Glutamatergic neuron (in vitro differentiated cells): ENCODE measurements around the gene NCKIPSD. TPM values are rescaled to one million over a fixed set of nuclear protein-coding genes. Genes with fewer than 3 reads are reported as not detected.
"Not testable (repeated sequence)": the region's sequence is repeated elsewhere in the genome, so short reads cannot be mapped to it uniquely, and the experiment has no call there.

Source experiments
- DNase-seq: peaks from one replicate; pipeline ENCODE4 v3.0.0; 2022
- H3K27ac Mint-ChIP-seq: one replicate; pipeline ENCODE4 v1.8.0; 2020; ENCODE audit warnings: mild to moderate bottlenecking, mixed read lengths, inconsistent platforms; ENCODE audit not compliant: unreplicated experiment
- H3K27me3 Mint-ChIP-seq: one replicate; pipeline ENCODE4 v1.8.0; 2020; ENCODE audit warnings: mild to moderate bottlenecking, moderate library complexity, mixed read lengths, inconsistent platforms; ENCODE audit not compliant: unreplicated experiment
- H3K36me3 Mint-ChIP-seq: one replicate; pipeline ENCODE4 v1.8.0; 2020; ENCODE audit warnings: mild to moderate bottlenecking, mixed read lengths, inconsistent platforms; ENCODE audit not compliant: unreplicated experiment
- H3K4me1 Mint-ChIP-seq: one replicate; pipeline ENCODE4 v1.8.0; 2020; ENCODE audit warnings: mild to moderate bottlenecking, low read depth, mixed read lengths, inconsistent platforms; ENCODE audit not compliant: unreplicated experiment
- H3K4me3 Mint-ChIP-seq: one replicate; pipeline ENCODE4 v1.8.0; 2020; ENCODE audit warnings: mild to moderate bottlenecking, mixed read lengths, inconsistent platforms; ENCODE audit not compliant: unreplicated experiment
- H3K9me3 Mint-ChIP-seq: one replicate; pipeline ENCODE4 v1.8.0; 2020; ENCODE audit warnings: mild to moderate bottlenecking, moderate library complexity, mixed read lengths, inconsistent platforms; ENCODE audit not compliant: unreplicated experiment
- long read RNA-seq: library from polyadenylated mRNA; unstranded; transcript quantifications from one replicate; pipeline ENCODE4 v2.0.0, GENCODE V29; 2020; ENCODE audit not compliant: unreplicated experiment
- total RNA-seq: library from RNA; stranded (reverse); fragmentation: NEBNext Ultra II Directional; extraction: Animal tissue kit (Norgen Biotek cat#: 25700); gene quantifications from one replicate; pipeline ENCODE4 v1.2.1, GENCODE V29; 2021; ENCODE audit not compliant: unreplicated experiment
- TF ChIP-seq, protein P1 (sequence below): fragments of 200-600 bp; sonication (generic); IDR thresholded peaks from one replicate; pipeline ENCODE4 v1.5.0; 2021; ENCODE audit not compliant: partially characterized antibody, unreplicated experiment

The NCKIPSD gene
- total RNA-seq, result 35.5 TPM
- long read RNA-seq, partial matches to known transcripts, result 2 of 6 reads
- long read RNA-seq, other reads (novel, unspliced or antisense), result 1 of 6 reads

DNA sequence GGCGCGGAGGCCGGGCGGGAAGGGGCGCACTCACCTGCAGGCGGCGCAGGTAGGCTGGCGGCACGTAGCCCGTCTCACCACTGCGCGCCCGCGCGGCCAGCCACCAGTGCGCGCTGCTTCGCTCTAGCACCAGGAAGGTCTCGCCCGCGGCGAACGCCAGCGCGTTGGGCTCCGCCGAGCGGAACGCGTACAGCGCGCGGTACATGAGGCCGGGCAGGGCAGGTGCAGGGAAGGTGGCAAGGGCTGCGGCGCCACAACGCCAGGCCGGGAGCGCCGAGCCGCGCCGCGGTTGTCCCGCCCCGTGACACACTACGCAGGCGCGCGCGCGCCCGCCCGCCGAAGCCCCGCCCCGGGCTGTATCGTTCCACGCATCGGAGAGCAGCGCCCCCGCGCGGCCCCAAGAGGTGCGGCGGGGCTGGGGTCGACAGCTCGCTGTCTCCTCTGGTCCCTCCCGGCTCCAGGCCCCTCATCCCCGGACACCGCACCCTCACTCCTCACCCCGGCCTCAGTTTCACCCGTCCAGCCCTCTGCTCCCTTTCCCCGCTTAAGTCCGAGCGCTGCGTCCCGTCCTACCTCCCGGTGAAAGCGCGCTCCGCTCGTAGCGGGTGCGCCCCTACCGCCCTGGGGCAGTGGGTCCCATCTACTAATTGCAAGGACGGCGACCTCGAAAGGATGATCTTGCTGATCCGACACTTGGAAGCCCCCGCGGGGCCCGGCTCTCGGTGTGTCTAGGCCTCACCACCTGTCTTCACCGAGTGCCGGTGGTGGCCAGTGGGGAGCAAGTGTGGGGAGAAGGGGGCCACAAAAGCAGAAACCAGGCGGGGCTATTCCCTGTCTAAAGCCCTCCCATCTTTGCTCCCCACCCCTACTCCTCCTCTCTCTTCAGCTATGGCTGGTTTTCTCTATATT, at the start of gene NCKIPSD:
Gene NCKIPSD, minus strand, starts transcription at position 313 of the 909 bp plus-strand sequence. Its CDS starts 108 bp downstream, at position 205.
- H3K9me3 Mint-ChIP-seq, result peaks cover 7% of the 10 kb centered on the region
- TF ChIP-seq, protein P1, sequence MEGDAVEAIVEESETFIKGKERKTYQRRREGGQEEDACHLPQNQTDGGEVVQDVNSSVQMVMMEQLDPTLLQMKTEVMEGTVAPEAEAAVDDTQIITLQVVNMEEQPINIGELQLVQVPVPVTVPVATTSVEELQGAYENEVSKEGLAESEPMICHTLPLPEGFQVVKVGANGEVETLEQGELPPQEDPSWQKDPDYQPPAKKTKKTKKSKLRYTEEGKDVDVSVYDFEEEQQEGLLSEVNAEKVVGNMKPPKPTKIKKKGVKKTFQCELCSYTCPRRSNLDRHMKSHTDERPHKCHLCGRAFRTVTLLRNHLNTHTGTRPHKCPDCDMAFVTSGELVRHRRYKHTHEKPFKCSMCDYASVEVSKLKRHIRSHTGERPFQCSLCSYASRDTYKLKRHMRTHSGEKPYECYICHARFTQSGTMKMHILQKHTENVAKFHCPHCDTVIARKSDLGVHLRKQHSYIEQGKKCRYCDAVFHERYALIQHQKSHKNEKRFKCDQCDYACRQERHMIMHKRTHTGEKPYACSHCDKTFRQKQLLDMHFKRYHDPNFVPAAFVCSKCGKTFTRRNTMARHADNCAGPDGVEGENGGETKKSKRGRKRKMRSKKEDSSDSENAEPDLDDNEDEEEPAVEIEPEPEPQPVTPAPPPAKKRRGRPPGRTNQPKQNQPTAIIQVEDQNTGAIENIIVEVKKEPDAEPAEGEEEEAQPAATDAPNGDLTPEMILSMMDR, result peak; percentile 92
- H3K27ac Mint-ChIP-seq, result peak within 1 kb of the TSS; percentile 90
- peaks cover 13% of the 10 kb centered on the region for H3K4me1 Mint-ChIP-seq
- peak within 1 kb of the TSS; percentile 92 for H3K4me3 Mint-ChIP-seq
- peak; percentile 93 for DNase-seq
- peaks cover 5% of the 10 kb centered on the region for H3K36me3 Mint-ChIP-seq
- peaks cover 9% of the 10 kb centered on the region for H3K27me3 Mint-ChIP-seq

DNA sequence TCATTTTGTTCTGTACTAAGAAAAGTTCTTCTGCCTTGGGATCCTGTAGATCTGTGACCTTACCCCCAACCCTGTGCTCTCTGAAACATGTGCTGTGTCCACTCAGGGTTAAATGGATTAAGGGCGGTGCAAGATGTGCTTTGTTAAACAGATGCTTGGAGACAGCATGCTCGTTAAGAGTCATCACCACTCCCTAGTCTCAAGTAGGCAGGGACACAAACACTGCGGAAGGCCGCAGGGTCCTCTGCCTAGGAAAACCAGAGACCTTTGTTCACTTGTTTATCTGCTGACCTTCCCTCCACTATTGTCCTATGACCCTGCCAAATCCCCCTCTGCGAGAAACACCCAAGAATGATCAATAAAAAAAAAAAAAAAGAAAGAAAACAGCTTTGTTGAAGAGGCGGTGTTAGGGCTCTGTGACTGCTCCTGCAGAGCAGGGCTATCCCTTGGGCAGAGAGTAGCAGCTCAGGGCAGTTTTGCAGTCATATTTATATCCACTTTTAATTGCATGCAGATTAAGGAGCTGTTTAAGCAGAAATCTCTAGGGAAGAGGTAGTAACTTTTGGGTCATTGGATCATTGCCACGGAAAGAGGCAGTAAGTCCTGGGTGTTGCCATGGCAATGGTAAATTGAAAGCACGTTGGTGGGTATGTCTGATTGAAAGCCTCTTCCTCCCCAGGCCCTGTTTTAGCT, 49.5 kb upstream of the NCKIPSD start:
- not testable (repeated sequence) for H3K27me3 Mint-ChIP-seq, DNase-seq, H3K9me3 Mint-ChIP-seq, H3K36me3 Mint-ChIP-seq, H3K4me1 Mint-ChIP-seq
- peak overlapping the region; percentile 92 for H3K27ac Mint-ChIP-seq
- peak overlapping the region; percentile 57 for H3K4me3 Mint-ChIP-seq

DNA sequence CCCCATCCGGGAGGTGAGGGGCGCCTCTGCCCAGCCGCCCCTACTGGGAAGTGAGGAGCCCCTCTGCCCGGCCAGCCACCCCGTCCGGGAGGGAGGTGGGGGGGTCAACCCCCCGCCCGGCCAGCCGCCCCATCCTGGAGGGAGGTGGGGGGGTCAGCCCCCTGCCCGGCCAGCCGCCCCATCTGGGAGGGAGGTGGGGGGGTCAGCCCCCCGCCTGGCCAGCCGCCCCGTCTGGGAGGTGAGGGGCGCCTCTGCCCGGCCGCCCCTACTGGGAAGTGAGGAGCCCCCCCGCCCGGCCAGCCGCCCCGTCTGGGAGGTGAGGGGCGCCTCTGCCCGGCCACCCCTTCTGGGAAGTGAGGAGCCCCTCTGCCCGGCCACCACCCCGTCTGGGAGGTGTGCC, 48.8 kb upstream of the NCKIPSD start:
- not testable (repeated sequence) for H3K4me1 Mint-ChIP-seq, DNase-seq, H3K36me3 Mint-ChIP-seq, H3K27ac Mint-ChIP-seq, H3K4me3 Mint-ChIP-seq, H3K9me3 Mint-ChIP-seq, H3K27me3 Mint-ChIP-seq

DNA sequence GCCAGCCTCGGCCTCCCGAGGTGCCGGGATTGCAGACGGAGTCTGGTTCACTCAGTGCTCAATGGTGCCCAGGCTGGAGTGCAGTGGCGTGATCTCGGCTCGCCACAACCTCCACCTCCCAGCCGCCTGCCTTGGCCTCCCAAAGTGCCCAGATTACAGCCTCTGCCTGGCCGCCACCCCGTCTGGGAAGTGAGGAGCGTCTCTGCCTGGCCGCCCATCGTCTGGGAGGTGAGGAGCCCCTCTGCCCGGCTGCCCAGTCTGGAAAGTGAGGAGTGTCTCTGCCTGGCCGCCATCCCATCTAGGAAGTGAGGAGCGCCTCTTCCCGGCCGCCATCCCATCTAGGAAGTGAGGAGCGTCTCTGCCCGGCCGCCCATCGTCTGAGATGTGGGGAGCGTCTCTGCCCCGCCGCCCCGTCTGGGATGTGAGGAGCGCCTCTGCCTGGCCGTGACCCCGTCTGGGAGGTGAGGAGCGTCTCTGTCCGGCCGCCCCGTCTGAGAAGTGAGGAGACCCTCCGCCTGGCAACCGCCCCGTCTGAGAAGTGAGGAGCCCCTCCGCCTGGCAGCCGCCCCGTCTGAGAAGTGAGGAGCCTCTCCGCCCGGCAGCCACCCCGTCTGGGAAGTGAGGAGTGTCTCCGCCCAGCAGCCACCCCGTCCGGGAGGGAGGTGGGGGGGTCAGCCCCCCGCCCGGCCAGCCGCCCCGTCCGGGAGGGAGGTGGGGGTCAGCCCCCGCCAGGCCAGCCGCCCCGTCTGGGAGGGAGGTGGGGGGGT, 48.2 kb upstream of the NCKIPSD start:
- not testable (repeated sequence) for H3K27ac Mint-ChIP-seq, H3K36me3 Mint-ChIP-seq, H3K9me3 Mint-ChIP-seq, H3K4me3 Mint-ChIP-seq, H3K27me3 Mint-ChIP-seq, H3K4me1 Mint-ChIP-seq, DNase-seq

DNA sequence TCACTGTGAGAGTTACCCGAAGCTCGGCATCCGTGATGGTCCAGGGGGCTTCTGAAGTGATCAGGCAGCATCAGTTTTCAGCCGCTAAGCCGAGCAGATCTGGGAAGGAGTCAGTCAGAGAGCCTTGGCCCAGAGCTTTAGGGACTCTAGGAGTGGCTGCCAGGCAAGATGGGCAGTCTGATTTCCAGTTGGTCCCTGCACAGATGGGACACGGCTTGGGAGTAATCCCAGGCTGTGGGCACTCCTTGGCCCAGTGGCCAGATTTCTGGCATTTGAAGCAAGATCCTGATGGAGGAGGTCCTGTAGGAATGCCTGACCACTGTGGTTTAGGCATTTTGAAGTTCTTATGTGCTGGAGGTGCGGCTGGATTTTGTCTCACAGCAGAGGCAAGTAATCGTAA, 41.8 kb upstream of the NCKIPSD start:
- no peaks in the 10 kb centered on the region for H3K9me3 Mint-ChIP-seq

DNA sequence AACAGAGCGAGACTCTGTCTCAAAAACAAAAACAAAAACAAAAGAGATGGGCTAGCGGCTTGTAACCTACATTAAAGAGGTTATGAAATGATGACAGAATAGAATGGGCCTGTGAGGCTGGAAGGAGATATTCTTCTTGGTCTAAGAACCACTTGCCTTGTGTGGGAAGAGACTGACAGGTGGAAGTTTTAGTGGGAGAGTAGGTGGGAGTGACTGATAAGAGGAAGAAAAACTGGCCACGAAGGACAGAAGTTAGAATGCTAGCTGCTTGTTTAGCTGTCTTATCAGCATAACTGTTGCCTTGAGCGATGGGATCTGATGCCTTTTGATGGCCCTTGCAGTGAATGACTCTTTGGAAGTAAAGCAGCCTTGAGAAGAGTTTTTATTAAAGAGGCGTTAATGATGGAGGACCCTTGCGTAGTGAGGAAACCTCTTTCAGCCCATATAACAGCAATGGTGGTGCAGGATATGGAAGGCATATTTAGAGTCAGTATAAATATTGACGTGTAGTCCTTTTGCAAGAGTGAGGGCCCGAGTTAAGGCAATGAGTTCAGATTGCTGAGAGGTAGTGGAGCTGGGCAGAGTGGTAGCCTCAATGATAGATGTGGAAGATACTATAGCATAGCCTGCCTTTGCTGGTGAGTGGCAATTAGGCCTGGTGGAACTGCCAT, 39.6 kb upstream of the NCKIPSD start:
- not testable (repeated sequence) for H3K4me3 Mint-ChIP-seq, H3K27ac Mint-ChIP-seq

More for the DNA sequence above, 41.8 kb upstream of the NCKIPSD start:
- no peak for DNase-seq
- Mint-ChIP-seq H3K27me3 (no peaks in the 10 kb centered on the region), H3K27ac (no peak overlapping the region), H3K4me1 (no peaks in the 10 kb centered on the region), H3K36me3 (no peaks in the 10 kb centered on the region), H3K4me3 (no peak overlapping the region)
- TF ChIP-seq, protein P1, result no peak

More for the DNA sequence above, 39.6 kb upstream of the NCKIPSD start:
- H3K36me3 Mint-ChIP-seq, H3K4me1 Mint-ChIP-seq, H3K9me3 Mint-ChIP-seq, H3K27me3 Mint-ChIP-seq, DNase-seq: not testable (repeated sequence)
